ENCODE results near the gene SOBP. TPM values are rescaled to one million over a fixed set of nuclear protein-coding genes. Genes with fewer than 3 reads are reported as not detected.

SOBP gene
- polyA plus RNA-seq, 4 donors: 10.4 to 17.6 (median 14.2) TPM

GRCh38 chr6:107653861-107654394 is 164.0 kb downstream of the SOBP start:
- no peak for DNase-seq (ENCODE audit: low read depth in 4 of 4, low spot score in 2 of 4)

- no peak for DNase-seq (ENCODE audit: low read depth in 4 of 4, low spot score in 2 of 4)
These were observed 164.8 kb downstream of the SOBP start for GRCh38 chr6:107654764-107655163.

- DNase-seq (ENCODE audit: low read depth in 4 of 4, low spot score in 2 of 4): no peak
These were observed 165.3 kb downstream of the SOBP start for GRCh38 chr6:107655245-107655644.

- DNase-seq (ENCODE audit: low read depth in 4 of 4, low spot score in 2 of 4): no peak
These were observed 165.9 kb downstream of the SOBP start for GRCh38 chr6:107655864-107656263.

- DNase-seq (ENCODE audit: low read depth in 4 of 4, low spot score in 2 of 4): no peak
These were observed 166.5 kb downstream of the SOBP start for GRCh38 chr6:107656401-107656800.

GRCh38 chr6:107656883-107657282 is 167.0 kb downstream of the SOBP start:
- DNase-seq (ENCODE audit: low read depth in 4 of 4, low spot score in 2 of 4): no peak

- DNase-seq (ENCODE audit: low read depth in 4 of 4, low spot score in 2 of 4): no peak
These were observed 167.4 kb downstream of the SOBP start for GRCh38 chr6:107657373-107657754.

GRCh38 chr6:107657755-107658461 is 168.0 kb downstream of the SOBP start:
- peak in 1 of 4 donors; percentile 70 for DNase-seq (ENCODE audit: low read depth in 4 of 4, low spot score in 2 of 4)

- DNase-seq (ENCODE audit: low read depth in 4 of 4, low spot score in 2 of 4): no peak
These were observed 169.3 kb downstream of the SOBP start for GRCh38 chr6:107658920-107659865.

GRCh38 chr6:107660839-107661238 is 170.9 kb downstream of the SOBP start:
- no peak for DNase-seq (ENCODE audit: low read depth in 4 of 4, low spot score in 2 of 4)

GRCh38 chr6:107661291-107661690 is 171.4 kb downstream of the SOBP start:
- no peak for DNase-seq (ENCODE audit: low read depth in 4 of 4, low spot score in 2 of 4)

GRCh38 chr6:107662333-107662732 is 172.4 kb downstream of the SOBP start:
- DNase-seq (ENCODE audit: low read depth in 4 of 4, low spot score in 2 of 4): no peak

GRCh38 chr6:107663308-107663707 is 173.4 kb downstream of the SOBP start:
- no peak for DNase-seq (ENCODE audit: low read depth in 4 of 4, low spot score in 2 of 4)

GRCh38 chr6:107665382-107665781 is 175.5 kb downstream of the SOBP start:
- DNase-seq (ENCODE audit: low read depth in 4 of 4, low spot score in 2 of 4): no peak

- peak in 1 of 4 donors; percentile 69 for DNase-seq (ENCODE audit: low read depth in 4 of 4, low spot score in 2 of 4)
These were observed 176.4 kb downstream of the SOBP start for GRCh38 chr6:107666084-107666980.

GRCh38 chr6:107666981-107667601 is 177.2 kb downstream of the SOBP start:
- DNase-seq (ENCODE audit: low read depth in 4 of 4, low spot score in 2 of 4): no peak

- no peak for DNase-seq (ENCODE audit: low read depth in 4 of 4, low spot score in 2 of 4)
These were observed 177.9 kb downstream of the SOBP start for GRCh38 chr6:107667790-107668189.

GRCh38 chr6:107668743-107669474 is 179.0 kb downstream of the SOBP start:
- no peak for DNase-seq (ENCODE audit: low read depth in 4 of 4, low spot score in 2 of 4)

- no peak for DNase-seq (ENCODE audit: low read depth in 4 of 4, low spot score in 2 of 4)
These were observed 180.9 kb downstream of the SOBP start for GRCh38 chr6:107670792-107671199.

All from left renal cortex interstitium (tissue), 4 donors.